ENCODE data around the gene IL17A. TPM values are rescaled to one million over a fixed set of nuclear protein-coding genes. Genes with fewer than 3 reads are reported as not detected.
"Not testable (repeated sequence)": the region's sequence is repeated elsewhere in the genome, so short reads cannot be mapped to it uniquely, and the experiment has no call there.

The IL17A gene
- total RNA-seq, 1 donor, result not detected

DNA sequence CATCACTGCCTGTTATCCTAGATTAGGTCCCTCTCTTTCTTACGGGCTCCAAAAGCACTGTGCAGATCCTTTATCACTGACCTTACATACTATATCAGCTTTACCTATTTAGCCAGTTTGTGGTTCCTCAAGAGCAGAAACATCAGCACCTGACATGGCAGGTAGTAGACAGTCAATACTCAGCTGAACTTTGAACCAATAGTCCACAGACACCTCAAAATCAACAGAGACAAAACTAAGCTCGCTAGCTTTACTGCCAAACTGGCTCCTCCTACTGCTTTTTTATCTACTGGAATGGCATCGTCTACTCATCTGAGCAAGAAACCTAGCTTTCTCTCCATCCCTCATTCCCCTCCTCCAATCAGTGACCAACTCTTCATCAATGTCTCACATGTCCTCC, 5.6 kb downstream of the IL17A start:
- H4K20me1 ChIP-seq (ENCODE audit: insufficient read depth, low read length), result no peaks in the 10 kb centered on the region
- no peak overlapping the region for H2AFZ ChIP-seq (ENCODE audit: low read length)
- H3K36me3 ChIP-seq (ENCODE audit: insufficient read depth, low read length), result no peaks in the 10 kb centered on the region
- H3K79me2 ChIP-seq (ENCODE audit: insufficient read depth, low read length), result no peaks in the 10 kb centered on the region
- H3K4me3 ChIP-seq (ENCODE audit: insufficient read depth, low read length), result no peak overlapping the region
- no peak overlapping the region for H3K4me2 ChIP-seq (ENCODE audit: insufficient read depth, low read length)
- no peaks in the 10 kb centered on the region for H3K4me1 ChIP-seq (ENCODE audit: insufficient read depth, low read length)
- peaks cover 3% of the 10 kb centered on the region for H3K27me3 ChIP-seq (ENCODE audit: insufficient read depth, low read length)
- DNase-seq (ENCODE audit: insufficient read length, low spot score, missing footprints), result no peak
- no peaks in the 10 kb centered on the region for H3K9me3 ChIP-seq (ENCODE audit: low read depth, low read length)
- TF ChIP-seq, protein P1, sequence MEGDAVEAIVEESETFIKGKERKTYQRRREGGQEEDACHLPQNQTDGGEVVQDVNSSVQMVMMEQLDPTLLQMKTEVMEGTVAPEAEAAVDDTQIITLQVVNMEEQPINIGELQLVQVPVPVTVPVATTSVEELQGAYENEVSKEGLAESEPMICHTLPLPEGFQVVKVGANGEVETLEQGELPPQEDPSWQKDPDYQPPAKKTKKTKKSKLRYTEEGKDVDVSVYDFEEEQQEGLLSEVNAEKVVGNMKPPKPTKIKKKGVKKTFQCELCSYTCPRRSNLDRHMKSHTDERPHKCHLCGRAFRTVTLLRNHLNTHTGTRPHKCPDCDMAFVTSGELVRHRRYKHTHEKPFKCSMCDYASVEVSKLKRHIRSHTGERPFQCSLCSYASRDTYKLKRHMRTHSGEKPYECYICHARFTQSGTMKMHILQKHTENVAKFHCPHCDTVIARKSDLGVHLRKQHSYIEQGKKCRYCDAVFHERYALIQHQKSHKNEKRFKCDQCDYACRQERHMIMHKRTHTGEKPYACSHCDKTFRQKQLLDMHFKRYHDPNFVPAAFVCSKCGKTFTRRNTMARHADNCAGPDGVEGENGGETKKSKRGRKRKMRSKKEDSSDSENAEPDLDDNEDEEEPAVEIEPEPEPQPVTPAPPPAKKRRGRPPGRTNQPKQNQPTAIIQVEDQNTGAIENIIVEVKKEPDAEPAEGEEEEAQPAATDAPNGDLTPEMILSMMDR (IDR thresholded peaks at IDR 0.05; ENCODE audit: extremely low read depth, low read depth, low read length), result no peak
- no peak overlapping the region for H3K27ac ChIP-seq (ENCODE audit: low read depth, low read length)

DNA sequence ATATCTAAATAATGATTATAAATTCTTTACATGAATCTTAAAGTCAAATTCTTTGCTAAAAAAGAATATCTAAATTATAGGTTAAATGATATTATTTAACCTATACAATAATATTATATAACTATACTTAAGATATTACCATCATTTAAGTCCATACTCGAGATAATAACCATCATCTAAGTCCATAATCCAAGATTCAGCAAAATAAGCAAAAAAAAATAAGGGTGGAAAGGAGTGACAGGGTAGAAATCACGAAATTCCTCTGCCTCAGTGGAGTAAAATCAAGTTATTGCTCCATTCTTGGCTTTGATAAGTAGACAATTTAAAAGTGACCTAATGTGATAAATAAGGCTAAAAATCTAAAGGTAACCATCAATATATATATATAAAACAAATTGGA, 9.7 kb downstream of the IL17A start:
- Histone ChIP-seq H4K20me1 (ENCODE audit: insufficient read depth, low read length) (no peaks in the 10 kb centered on the region), H3K36me3 (ENCODE audit: insufficient read depth, low read length) (no peaks in the 10 kb centered on the region), H3K4me2 (ENCODE audit: insufficient read depth, low read length) (no peak overlapping the region), H3K4me1 (ENCODE audit: insufficient read depth, low read length) (no peaks in the 10 kb centered on the region), H3K27ac (ENCODE audit: low read depth, low read length) (no peak overlapping the region), H3K27me3 (ENCODE audit: insufficient read depth, low read length) (no peaks in the 10 kb centered on the region), H3K4me3 (ENCODE audit: insufficient read depth, low read length) (no peak overlapping the region), H3K9me3 (ENCODE audit: low read depth, low read length) (no peaks in the 10 kb centered on the region), H2AFZ (ENCODE audit: low read length) (no peak overlapping the region), H3K79me2 (ENCODE audit: insufficient read depth, low read length) (no peaks in the 10 kb centered on the region)
- DNase-seq (ENCODE audit: insufficient read length, low spot score, missing footprints), result no peak
- TF ChIP-seq, protein P1 (IDR thresholded peaks at IDR 0.05; ENCODE audit: extremely low read depth, low read depth, low read length), result no peak

DNA sequence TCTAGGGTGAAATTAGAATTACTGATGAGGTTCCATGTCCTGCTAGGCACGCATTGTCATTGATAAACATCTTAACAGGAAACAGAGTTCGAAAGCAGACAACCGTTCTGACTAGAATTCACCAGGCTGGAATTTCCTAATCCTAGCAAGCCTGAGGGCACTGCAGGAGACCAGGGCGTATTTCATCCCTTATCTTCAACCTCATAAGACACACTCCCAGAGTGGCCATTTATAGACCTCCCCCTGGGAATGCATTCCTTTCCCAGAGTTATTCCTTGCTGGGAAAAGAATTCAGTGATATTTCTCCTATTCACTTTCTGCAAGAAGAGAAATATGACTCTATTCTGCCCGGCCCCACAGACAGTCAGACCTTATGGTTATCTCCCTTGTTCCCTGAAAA, 13.9 kb downstream of the IL17A start:
- H4K20me1 ChIP-seq (ENCODE audit: insufficient read depth, low read length); H3K36me3 ChIP-seq (ENCODE audit: insufficient read depth, low read length); DNase-seq (ENCODE audit: insufficient read length, low spot score, missing footprints): not testable (repeated sequence)

DNA sequence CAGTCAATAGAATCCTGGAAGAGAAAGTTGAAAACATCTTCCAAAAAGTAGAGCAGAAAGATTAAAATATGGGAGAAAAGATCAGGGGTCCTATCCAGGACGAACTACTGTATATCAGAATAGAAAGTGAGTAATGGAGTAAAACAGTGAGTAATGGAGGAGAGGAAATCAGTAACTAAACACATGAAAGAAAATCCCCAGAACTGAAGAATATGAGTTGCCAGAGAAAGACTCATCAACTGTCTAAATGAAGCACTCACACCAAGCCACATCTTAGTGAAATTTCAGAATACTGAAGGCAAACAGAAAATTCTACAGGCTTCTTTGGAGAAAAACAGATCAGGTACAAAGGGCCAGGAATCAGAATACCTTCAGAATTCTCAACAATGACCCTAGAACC, 14.9 kb downstream of the IL17A start:
- H3K4me2 ChIP-seq (ENCODE audit: insufficient read depth, low read length), result no peak overlapping the region
- DNase-seq (ENCODE audit: insufficient read length, low spot score, missing footprints), result no peak
- no peaks in the 10 kb centered on the region for H4K20me1 ChIP-seq (ENCODE audit: insufficient read depth, low read length)
- H3K27ac ChIP-seq (ENCODE audit: low read depth, low read length), result no peak overlapping the region
- no peak overlapping the region for H2AFZ ChIP-seq (ENCODE audit: low read length)
- H3K4me1 ChIP-seq (ENCODE audit: insufficient read depth, low read length), result no peaks in the 10 kb centered on the region
- TF ChIP-seq, protein P1 (IDR thresholded peaks at IDR 0.05; ENCODE audit: extremely low read depth, low read depth, low read length), result no peak
- no peaks in the 10 kb centered on the region for H3K27me3 ChIP-seq (ENCODE audit: insufficient read depth, low read length)
- no peaks in the 10 kb centered on the region for H3K79me2 ChIP-seq (ENCODE audit: insufficient read depth, low read length)
- no peaks in the 10 kb centered on the region for H3K36me3 ChIP-seq (ENCODE audit: insufficient read depth, low read length)
- no peaks in the 10 kb centered on the region for H3K9me3 ChIP-seq (ENCODE audit: low read depth, low read length)
- no peak overlapping the region for H3K4me3 ChIP-seq (ENCODE audit: insufficient read depth, low read length)

More for the DNA sequence above, 13.9 kb downstream of the IL17A start:
- not testable (repeated sequence) for H3K27ac ChIP-seq (ENCODE audit: low read depth, low read length); H3K27me3 ChIP-seq (ENCODE audit: insufficient read depth, low read length); H3K79me2 ChIP-seq (ENCODE audit: insufficient read depth, low read length); H3K4me2 ChIP-seq (ENCODE audit: insufficient read depth, low read length); H3K4me3 ChIP-seq (ENCODE audit: insufficient read depth, low read length); H3K4me1 ChIP-seq (ENCODE audit: insufficient read depth, low read length); H3K9me3 ChIP-seq (ENCODE audit: low read depth, low read length); H2AFZ ChIP-seq (ENCODE audit: low read length)
